GM13976 (cell line): Measurements from ENCODE around the gene PPM1K.

Experiments used
- DNase-seq: peaks from one replicate; pipeline ENCODE4 v3.0.0; 2012; ENCODE audit warnings: low spot score
- in situ Hi-C: fragments of 300-500 bp; cut with MboI; formaldehyde crosslinking; loops from one replicate; pipeline ENCODE4 v1.12.0; 2022; ENCODE audit warnings: low sequenced_read_pairs, mixed read lengths, inconsistent platforms; ENCODE audit not compliant: unreplicated experiment
- TF ChIP-seq, protein P1 (sequence below): IDR thresholded peaks from 2 replicates; pipeline ENCODE4 v1.5.1; 2012; ENCODE audit warnings: borderline replicate concordance, mild to moderate bottlenecking; ENCODE audit not compliant: insufficient read depth; ENCODE audit errors: extremely low read depth, missing control alignments, control extremely low read depth

The PPM1K gene

DNA sequence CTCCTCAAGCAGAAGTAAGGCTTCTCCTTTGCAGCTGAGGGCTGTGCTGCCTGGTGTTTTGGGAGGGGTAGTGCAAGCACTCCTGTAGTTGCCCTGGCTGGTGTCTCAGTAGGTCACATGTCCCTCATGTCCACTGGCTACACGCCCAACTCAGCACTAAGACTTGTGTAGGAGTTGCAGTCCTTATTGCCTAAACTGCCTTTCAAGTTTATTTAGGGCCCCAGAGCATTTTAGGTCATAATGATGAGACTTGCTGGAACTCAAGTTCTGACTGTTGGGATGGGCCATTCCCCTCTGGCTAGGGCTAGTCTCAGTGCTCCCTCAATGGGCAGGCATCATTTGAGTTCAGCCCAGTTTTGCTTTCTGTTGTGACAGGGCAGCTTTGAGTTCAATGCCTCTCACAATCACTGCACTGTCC is 44.1 kb downstream of the PPM1K start:
- TF ChIP-seq, protein P1, sequence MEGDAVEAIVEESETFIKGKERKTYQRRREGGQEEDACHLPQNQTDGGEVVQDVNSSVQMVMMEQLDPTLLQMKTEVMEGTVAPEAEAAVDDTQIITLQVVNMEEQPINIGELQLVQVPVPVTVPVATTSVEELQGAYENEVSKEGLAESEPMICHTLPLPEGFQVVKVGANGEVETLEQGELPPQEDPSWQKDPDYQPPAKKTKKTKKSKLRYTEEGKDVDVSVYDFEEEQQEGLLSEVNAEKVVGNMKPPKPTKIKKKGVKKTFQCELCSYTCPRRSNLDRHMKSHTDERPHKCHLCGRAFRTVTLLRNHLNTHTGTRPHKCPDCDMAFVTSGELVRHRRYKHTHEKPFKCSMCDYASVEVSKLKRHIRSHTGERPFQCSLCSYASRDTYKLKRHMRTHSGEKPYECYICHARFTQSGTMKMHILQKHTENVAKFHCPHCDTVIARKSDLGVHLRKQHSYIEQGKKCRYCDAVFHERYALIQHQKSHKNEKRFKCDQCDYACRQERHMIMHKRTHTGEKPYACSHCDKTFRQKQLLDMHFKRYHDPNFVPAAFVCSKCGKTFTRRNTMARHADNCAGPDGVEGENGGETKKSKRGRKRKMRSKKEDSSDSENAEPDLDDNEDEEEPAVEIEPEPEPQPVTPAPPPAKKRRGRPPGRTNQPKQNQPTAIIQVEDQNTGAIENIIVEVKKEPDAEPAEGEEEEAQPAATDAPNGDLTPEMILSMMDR: no peak
- DNase-seq: no peak
- in situ Hi-C loops: no loop called here

DNA sequence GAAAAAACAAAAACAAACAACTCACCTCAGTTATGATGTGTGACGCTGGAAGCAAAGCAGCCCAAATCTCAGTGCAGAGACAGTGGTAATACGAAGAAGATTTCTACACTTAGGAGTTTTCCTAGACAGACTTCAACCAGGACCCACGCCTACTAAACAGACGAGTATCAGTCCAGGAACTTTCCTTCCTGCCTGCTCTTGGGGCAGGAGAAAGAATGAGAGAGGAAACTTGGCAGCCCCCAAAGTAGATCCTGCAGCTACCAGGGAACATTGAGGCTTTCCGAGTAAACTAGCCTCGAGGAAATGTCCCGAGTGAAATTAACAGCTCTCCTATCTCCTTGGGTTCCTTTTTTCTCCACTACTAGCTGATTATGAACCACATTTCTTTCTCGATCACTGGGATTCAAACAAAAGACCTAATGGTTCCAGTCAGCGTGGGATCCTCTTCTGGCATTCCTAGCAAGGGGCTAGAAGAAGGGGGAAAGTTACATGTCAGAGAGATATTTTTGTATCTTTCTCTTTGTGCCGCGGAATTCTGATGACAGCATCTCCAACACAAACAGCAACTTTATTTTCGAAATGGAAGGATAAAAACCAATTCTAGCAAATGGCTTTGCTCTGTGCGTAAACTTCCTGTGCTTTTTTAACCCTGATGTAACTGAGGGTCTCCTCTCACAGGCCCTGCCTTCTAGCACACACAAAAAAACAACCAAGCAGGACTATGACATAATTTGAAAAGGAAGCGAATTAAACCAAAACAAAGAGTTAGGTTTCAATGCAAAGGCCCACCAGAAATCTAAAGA is 53.2 kb downstream of the PPM1K start:
- no peak for DNase-seq
- in situ Hi-C loops: no loop called here
- TF ChIP-seq, protein P1: no peak

DNA sequence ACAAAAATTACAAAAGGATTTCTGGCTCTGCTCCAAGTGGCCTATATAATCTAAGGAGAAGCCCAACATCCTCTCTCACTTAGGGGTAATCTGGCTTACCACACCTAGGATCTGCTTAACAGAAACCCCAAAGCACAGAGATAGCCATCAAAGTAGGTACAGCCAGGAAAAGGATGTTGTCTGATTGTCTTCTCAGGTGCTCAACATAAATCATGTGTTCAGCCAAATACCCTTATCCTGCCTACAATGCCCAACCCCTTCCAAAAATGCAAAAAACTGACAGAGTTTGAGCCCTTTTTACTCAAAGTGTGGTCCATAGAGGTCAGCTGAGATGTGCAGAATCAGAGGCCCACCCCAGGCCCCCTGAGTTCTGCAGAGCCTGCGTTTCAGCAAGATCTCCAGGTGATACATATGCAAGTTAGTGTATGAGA is 53.9 kb downstream of the PPM1K start:
- in situ Hi-C loops: no loop called here
- DNase-seq: no peak
- TF ChIP-seq, protein P1: no peak

DNA sequence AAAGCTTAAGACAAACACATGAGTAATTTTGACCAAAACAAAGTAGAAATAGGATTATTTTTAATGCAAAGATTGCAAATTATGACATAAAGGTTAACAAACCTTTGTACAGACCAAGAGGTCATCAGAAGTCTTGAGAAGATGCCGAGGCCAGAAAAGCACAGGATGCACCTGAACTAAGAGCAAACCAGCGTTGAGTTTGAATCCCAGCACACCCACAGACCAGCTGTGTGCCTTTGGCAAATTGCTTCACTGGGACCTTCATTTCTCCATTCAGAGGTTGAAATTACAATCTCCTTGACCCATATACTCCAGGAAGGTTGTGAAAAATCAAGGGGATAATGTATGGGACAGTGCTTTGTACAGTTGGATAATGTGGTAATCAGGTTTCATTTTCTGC is 56.6 kb downstream of the PPM1K start:
- in situ Hi-C loops: loop anchor here (10.0 kb wide), 1 partner anchor 147 kb away; the partner anchor contains the start of gene HERC6
- TF ChIP-seq, protein P1: no peak
- no peak for DNase-seq

DNA sequence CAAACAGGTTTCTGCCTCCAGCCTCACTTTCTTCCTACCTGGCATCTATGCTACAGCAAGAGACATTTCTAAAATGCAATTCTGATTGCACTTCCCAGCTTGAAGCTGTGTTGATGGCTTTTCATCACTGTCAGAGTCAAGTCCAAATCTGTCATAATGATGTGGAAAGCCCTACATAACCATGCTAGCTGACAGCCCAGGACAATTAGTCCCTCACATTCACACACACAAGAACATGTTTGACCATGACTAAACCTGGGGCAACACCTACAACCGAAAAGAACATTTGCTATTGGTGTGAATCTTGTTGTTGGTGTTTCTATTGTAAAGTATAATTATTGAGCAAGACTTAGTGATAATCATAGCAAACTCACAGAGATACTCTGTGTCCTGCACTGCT is 58.2 kb downstream of the PPM1K start:
- in situ Hi-C loops: loop anchor here (10.0 kb wide), 1 partner anchor 149 kb away; the partner anchor contains the start of gene HERC6
- DNase-seq: no peak
- TF ChIP-seq, protein P1: no peak

DNA sequence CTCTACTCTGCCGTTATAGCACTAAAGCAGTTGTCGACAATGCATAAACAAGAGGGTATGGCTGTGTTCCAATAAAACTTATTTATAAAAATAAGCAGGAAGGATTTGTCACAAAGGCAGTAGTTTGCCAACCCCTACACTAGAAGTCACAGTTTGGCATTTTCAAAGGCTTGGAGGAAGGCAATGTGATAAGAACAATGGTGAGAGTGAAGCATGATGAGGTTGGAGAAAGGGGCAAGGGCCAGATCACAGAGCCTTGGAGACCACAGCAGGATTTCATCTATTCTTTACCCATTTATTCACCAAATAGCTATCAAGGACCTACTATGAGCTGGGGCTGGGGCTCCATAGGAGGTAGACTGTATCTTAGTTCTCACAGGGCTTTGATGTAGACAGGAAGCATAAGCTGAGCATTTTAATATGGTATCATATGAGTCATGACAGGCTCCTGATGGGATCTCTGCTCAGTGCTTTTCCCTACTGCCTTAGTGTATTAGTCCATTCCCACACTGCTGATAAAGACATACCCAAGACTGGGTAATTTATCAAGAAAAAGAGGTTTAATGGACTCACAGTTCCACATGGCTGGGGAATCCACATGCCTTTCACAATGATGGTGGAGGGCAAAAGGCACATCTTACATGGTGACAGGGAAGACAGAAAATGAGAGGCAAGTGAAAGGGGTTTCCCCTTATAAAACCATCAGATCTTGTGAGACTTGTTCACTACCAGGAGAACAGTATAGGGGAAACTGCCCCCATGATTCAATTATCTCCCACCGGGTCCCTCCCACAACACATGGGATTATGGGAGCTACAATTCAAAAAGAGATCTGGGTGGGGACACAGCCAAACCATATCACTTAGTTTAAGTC is 58.9 kb downstream of the PPM1K start:
- in situ Hi-C loops: loop anchor here (10.0 kb wide), 1 partner anchor 149 kb away; the partner anchor contains the start of gene HERC6
- TF ChIP-seq, protein P1: no peak
- no peak for DNase-seq
